NB4 (cell line): ENCODE data around the gene LCT.

Experiments used
- CTCF ChIP-seq: IDR thresholded peaks from one replicate; pipeline ENCODE4 v1.5.1; 2012; ENCODE audit warnings: low read depth, low read length
- MYC ChIP-seq: IDR thresholded peaks from 2 replicates; pipeline ENCODE4 v1.6.1; 2011; ENCODE audit warnings: low read depth, low read length
- POLR2A ChIP-seq: IDR thresholded peaks from 2 replicates; pipeline ENCODE4 v1.6.1; 2011; ENCODE audit warnings: mild to moderate bottlenecking; ENCODE audit not compliant: insufficient read length; ENCODE audit errors: extremely low read depth

DNA sequence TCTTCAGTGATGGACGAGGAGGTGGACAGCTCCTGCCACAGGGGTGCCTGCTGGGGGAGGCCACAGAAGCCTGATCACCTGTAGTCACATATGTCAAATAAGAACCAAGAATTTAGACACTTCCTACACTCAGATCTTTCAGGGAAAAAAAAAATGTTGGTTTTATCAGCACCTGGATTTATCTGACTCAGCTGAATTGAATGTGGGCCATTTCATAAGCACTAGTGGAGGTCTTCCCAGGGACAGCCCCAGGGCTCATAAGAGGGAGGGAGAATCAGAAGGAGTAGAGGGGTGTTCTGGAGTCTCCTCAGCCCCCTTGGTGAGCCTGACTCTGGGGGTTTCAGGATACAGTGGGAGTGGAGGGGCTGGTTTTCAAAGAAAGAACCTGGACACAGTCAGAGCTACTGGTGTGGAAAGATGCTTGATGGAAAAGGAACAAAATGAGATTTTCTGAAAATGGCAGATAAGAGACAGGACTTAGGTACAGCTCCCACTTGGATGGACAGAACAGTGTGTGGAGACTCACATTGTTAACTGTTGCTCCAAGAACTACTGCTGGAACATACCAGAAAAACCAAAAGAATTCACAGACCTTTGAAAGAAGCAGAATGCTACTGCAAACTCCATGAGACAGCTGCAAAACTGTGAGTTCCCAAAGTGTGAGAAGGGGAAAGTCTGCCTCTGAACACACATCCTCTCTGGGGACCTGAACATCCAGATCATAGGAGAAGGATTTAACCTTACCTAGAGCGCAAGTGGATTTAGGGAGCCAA, 45.4 kb downstream of the LCT start:
- TF ChIP-seq POLR2A (no peak), MYC (no peak), CTCF (no peak)
